Measurements from ENCODE around the gene RNF215.
A peak's percentile ranks its signal among the peaks of the same experiment; 100 is the strongest.

RNF215 gene

DNA sequence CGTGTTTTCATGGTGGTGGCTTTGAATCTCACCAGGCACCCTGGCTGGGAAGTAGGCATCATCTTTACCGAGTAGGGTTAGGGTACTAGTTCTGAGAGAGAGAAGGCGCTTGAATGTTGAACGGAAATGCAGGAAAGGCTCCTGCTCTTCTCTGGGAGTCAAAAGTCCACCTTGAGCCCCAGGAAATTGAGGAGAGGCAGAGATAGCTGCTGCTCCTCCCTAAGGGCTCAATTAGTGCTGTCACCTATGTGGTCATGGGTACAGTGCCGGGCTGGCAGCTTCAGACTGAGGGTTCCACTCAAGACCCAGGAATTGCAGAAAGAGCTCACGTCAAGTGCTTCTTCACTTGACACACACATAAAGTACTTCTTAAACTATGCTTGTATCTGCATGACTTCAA, 28.7 kb downstream of the RNF215 start:
- Histone ChIP-seq H3K9me3 (ENCODE audit: insufficient read depth, low read length) (no peaks in the 10 kb centered on the region), H3K9ac (ENCODE audit: low read length) (no peak overlapping the region), H3K27ac (ENCODE audit: low read length) (no peak overlapping the region), H3K79me2 (ENCODE audit: low read length) (peaks cover 31% of the 10 kb centered on the region), H3K4me2 (ENCODE audit: low read length) (no peak overlapping the region), H4K20me1 (ENCODE audit: insufficient read depth, low read length) (peaks cover 24% of the 10 kb centered on the region), H3K27me3 (ENCODE audit: low read depth, low read length) (no peaks in the 10 kb centered on the region), H3K36me3 (replicated peaks; ENCODE audit: low read depth, low read length) (peaks cover 10% of the 10 kb centered on the region), H2AFZ (ENCODE audit: low read depth, low read length) (no peak overlapping the region), H3K4me3 (ENCODE audit: low read length) (no peak overlapping the region), H3K4me1 (ENCODE audit: low read length) (peaks cover 17% of the 10 kb centered on the region)
- TF ChIP-seq EZH2phosphoT487 (IDR thresholded peaks at IDR 0.05; ENCODE audit: low read depth) = no peak
- TF ChIP-seq, protein P1, sequence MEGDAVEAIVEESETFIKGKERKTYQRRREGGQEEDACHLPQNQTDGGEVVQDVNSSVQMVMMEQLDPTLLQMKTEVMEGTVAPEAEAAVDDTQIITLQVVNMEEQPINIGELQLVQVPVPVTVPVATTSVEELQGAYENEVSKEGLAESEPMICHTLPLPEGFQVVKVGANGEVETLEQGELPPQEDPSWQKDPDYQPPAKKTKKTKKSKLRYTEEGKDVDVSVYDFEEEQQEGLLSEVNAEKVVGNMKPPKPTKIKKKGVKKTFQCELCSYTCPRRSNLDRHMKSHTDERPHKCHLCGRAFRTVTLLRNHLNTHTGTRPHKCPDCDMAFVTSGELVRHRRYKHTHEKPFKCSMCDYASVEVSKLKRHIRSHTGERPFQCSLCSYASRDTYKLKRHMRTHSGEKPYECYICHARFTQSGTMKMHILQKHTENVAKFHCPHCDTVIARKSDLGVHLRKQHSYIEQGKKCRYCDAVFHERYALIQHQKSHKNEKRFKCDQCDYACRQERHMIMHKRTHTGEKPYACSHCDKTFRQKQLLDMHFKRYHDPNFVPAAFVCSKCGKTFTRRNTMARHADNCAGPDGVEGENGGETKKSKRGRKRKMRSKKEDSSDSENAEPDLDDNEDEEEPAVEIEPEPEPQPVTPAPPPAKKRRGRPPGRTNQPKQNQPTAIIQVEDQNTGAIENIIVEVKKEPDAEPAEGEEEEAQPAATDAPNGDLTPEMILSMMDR (IDR thresholded peaks at IDR 0.05; ENCODE audit: low read depth, low read length) = no peak

DNA sequence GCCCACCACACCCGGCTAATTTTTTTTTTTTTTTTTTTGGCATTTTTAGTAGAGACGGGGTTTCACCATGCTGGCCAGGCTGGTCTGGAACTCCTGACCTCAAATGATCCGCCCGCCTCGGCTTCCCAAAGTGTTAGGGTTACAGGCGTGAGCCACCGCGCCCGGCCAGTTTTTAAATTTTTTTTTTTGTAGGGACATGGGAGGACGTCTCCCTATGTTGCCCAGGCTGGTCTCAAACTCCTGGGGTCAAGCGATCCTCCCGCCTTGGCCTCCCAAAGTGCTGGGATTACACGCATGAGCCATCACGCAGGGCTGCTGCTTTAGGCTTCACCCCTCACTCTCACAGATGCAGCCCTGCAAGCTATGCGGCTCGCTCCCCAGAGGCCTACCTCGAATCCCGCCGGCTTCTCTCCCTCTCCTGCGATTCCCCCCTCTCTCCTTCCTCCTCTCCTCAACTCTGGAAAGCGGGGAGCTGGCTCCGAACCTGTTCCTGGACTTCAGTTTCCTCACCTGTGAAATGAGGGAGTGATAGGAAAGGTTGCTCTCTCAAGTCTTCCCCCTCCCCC, 29.5 kb downstream of the RNF215 start:
- no peaks in the 10 kb centered on the region for H3K27me3 ChIP-seq (ENCODE audit: low read depth, low read length)
- H3K4me2 ChIP-seq (ENCODE audit: low read length) = no peak overlapping the region
- H3K36me3 ChIP-seq (replicated peaks; ENCODE audit: low read depth, low read length) = peaks cover 13% of the 10 kb centered on the region
- TF ChIP-seq, protein P1 (IDR thresholded peaks at IDR 0.05; ENCODE audit: low read depth, low read length) = no peak
- TF ChIP-seq EZH2phosphoT487 (IDR thresholded peaks at IDR 0.05; ENCODE audit: low read depth) = no peak
- no peak overlapping the region for H3K9ac ChIP-seq (ENCODE audit: low read length)
- H3K4me1 ChIP-seq (ENCODE audit: low read length) = peaks cover 17% of the 10 kb centered on the region
- peaks cover 36% of the 10 kb centered on the region for H3K79me2 ChIP-seq (ENCODE audit: low read length)
- no peak overlapping the region for H2AFZ ChIP-seq (ENCODE audit: low read depth, low read length)
- no peaks in the 10 kb centered on the region for H3K9me3 ChIP-seq (ENCODE audit: insufficient read depth, low read length)
- 0 out of 2 replicates have a peak overlapping the region, but pooled peaks have one; percentile 83 for H3K4me3 ChIP-seq (ENCODE audit: low read length)
- H3K27ac ChIP-seq (ENCODE audit: low read length) = no peak overlapping the region
- H4K20me1 ChIP-seq (ENCODE audit: insufficient read depth, low read length) = peaks cover 27% of the 10 kb centered on the region

DNA sequence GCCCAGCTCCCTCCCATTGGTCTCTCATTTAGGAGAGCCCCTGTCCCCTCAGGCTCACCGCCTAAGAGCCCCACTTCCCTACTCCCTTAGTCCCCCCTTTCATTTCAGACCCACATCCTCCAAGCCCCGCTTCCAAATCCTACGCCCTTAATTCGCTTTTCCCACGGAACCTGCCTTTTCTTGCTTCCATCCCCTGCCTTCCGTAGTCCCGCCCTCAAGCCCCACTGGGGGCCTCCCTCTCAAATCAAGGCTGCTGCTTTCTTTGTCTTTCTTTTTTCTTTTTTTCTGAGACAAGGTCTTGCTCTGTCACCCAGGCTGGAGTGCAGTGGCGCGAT, 30.0 kb downstream of the RNF215 start:
- H3K9me3 ChIP-seq (ENCODE audit: insufficient read depth, low read length) = no peaks in the 10 kb centered on the region
- no peak overlapping the region for H3K27ac ChIP-seq (ENCODE audit: low read length)
- peak overlapping the region; percentile 83 for H3K4me3 ChIP-seq (ENCODE audit: low read length)
- peak overlapping the region; percentile 66; the same call in 1 of the 2 replicates for H2AFZ ChIP-seq (ENCODE audit: low read depth, low read length)
- H3K79me2 ChIP-seq (ENCODE audit: low read length) = peaks cover 42% of the 10 kb centered on the region
- TF ChIP-seq EZH2phosphoT487 (IDR thresholded peaks at IDR 0.05; ENCODE audit: low read depth) = no peak
- TF ChIP-seq, protein P1 (IDR thresholded peaks at IDR 0.05; ENCODE audit: low read depth, low read length) = no peak
- H3K36me3 ChIP-seq (replicated peaks; ENCODE audit: low read depth, low read length) = peaks cover 18% of the 10 kb centered on the region
- H3K4me2 ChIP-seq (ENCODE audit: low read length) = peak overlapping the region; percentile 67
- peaks cover 17% of the 10 kb centered on the region for H3K4me1 ChIP-seq (ENCODE audit: low read length)
- H3K27me3 ChIP-seq (ENCODE audit: low read depth, low read length) = no peaks in the 10 kb centered on the region
- H4K20me1 ChIP-seq (ENCODE audit: insufficient read depth, low read length) = peaks cover 30% of the 10 kb centered on the region
- H3K9ac ChIP-seq (ENCODE audit: low read length) = peak overlapping the region; percentile 89; the same call in 1 of the 2 replicates

DNA sequence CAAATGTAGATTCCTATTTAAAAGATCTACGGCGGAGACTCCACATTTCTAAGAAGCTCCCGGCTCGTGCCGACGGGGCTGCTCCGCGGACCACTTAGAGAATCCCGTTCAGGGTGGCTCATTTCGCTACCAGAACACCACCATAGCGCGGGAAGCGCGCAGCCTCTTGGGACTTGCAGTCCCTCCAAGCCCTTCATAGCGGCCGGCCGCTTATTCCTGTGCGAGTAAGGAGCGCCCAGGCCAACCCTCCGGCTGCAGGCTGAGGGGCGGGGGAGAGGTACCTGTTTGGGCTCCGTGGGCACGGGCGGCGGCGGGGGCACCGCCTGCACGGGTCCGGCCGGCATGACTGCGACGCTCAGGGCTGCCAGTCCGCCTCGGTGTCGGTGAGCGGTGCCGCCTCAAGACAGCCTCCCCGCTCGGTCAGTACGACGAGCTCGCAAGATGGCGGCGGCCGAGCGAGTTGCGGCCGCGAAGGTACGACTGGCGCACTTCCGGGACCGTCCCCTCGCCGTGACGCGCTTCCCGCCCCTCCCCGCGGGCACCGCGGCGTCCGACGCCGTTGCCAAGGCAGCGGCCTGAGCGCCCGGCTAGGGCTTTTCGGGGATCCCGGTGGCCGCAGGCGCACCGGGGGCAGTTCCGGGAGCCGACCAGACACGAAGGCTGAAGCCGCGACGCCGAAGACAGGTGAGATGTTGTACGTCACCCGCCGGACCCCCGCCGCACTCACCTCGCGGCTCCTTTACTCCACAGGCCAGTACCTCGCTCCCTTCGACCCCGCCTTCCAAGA, 30.6 kb downstream of the RNF215 start, which contains the start of the genes CCDC157 and SF3A1:
Gene CCDC157, plus strand, starts transcription at position 559 of the 787 bp plus-strand sequence. CDS start 8,994 bp downstream, outside the sequence.
Gene SF3A1, minus strand, starts transcription at position 446 of the 787 bp plus-strand sequence. Its CDS starts 102 bp downstream, at position 344.
- H2AFZ ChIP-seq (ENCODE audit: low read depth, low read length) = peak within 1 kb of the TSS; percentile 66; the same call in 1 of the 2 replicates
- peak within 1 kb of the TSS; percentile 83 for H3K4me3 ChIP-seq (ENCODE audit: low read length)
- peaks cover 17% of the 10 kb centered on the region for H3K4me1 ChIP-seq (ENCODE audit: low read length)
- peak within 1 kb of the TSS; percentile 98 for H3K4me2 ChIP-seq (ENCODE audit: low read length)
- H3K27me3 ChIP-seq (ENCODE audit: low read depth, low read length) = no peaks in the 10 kb centered on the region
- peaks cover 30% of the 10 kb centered on the region for H4K20me1 ChIP-seq (ENCODE audit: insufficient read depth, low read length)
- H3K79me2 ChIP-seq (ENCODE audit: low read length) = peaks cover 47% of the 10 kb centered on the region
- peak within 1 kb of the TSS; percentile 81 for H3K27ac ChIP-seq (ENCODE audit: low read length)
- H3K9ac ChIP-seq (ENCODE audit: low read length) = peak within 1 kb of the TSS; percentile 89
- H3K36me3 ChIP-seq (replicated peaks; ENCODE audit: low read depth, low read length) = peaks cover 22% of the 10 kb centered on the region
- no peaks in the 10 kb centered on the region for H3K9me3 ChIP-seq (ENCODE audit: insufficient read depth, low read length)
- TF ChIP-seq, protein P1 (IDR thresholded peaks at IDR 0.05; ENCODE audit: low read depth, low read length) = no peak
- no peak for TF ChIP-seq EZH2phosphoT487 (IDR thresholded peaks at IDR 0.05; ENCODE audit: low read depth)

Data from OCI-LY3 (cell line).